IPS DF 6.9 (cell line): Measurements from ENCODE around the gene C9orf85.

Source experiments
- DNase-seq: peaks from one replicate; pipeline ENCODE4 v3.0.0-alpha.2; 2013; ENCODE audit warnings: low read depth, low spot score
- H3K27ac ChIP-seq: one replicate; pipeline ENCODE4 v1.5.1; 2013; ENCODE audit warnings: low read length, control low read depth
- H3K27me3 ChIP-seq: 2 replicates; pipeline ENCODE4 v1.6.1; 2013; ENCODE audit warnings: mild to moderate bottlenecking, low read length; ENCODE audit not compliant: control insufficient read depth, insufficient read depth
- H3K36me3 ChIP-seq: 2 replicates; pipeline ENCODE4 v1.6.1; 2013; ENCODE audit warnings: low read length; ENCODE audit not compliant: control insufficient read depth, insufficient read depth
- H3K4me1 ChIP-seq: 2 replicates; pipeline ENCODE4 v1.6.1; 2013; ENCODE audit warnings: low read length; ENCODE audit not compliant: control insufficient read depth, insufficient read depth
- H3K4me3 ChIP-seq: 2 replicates; pipeline ENCODE4 v1.5.1; 2013; ENCODE audit warnings: mild to moderate bottlenecking, low read length
- H3K9me3 ChIP-seq: 2 replicates; pipeline ENCODE4 v1.6.1; 2013; ENCODE audit warnings: low read length, inconsistent platforms; ENCODE audit not compliant: control insufficient read depth, insufficient read depth
- WGBS: extraction: QIAGEN DNeasy Blood & Tissue Kit; methylation state at CpG from one replicate; pipeline ENCODE4 v1.1.7; 2013; ENCODE audit warnings: mixed read lengths, missing lambda C conversion rate; ENCODE audit not compliant: insufficient read length, insufficient coverage; 5-methylcytosine and 5-hydroxymethylcytosine counted together

C9orf85 gene

GRCh38 chr9:71977003-71977402, 65.6 kb downstream of the C9orf85 start:
- no peaks in the 10 kb centered on the region for H3K36me3 ChIP-seq
- no peaks in the 10 kb centered on the region for H3K9me3 ChIP-seq
- H3K27ac ChIP-seq: no peak overlapping the region
- no peaks in the 10 kb centered on the region for H3K27me3 ChIP-seq
- WGBS: no CpG with 5 or more reads among the region's 3 CpGs
- DNase-seq: no peak
- no peak overlapping the region for H3K4me3 ChIP-seq
- no peaks in the 10 kb centered on the region for H3K4me1 ChIP-seq

- no CpG with 5 or more reads among the region's 5 CpGs for WGBS
- no peak overlapping the region for H3K27ac ChIP-seq
- no peak for DNase-seq
- H3K36me3 ChIP-seq: no peaks in the 10 kb centered on the region
- H3K9me3 ChIP-seq: no peaks in the 10 kb centered on the region
- H3K4me3 ChIP-seq: no peak overlapping the region
- 0 out of 2 replicates have a peak, but pooled peaks cover 2% of the 10 kb centered on the region for H3K4me1 ChIP-seq
- no peaks in the 10 kb centered on the region for H3K27me3 ChIP-seq
Measured at GRCh38 chr9:71980266-71981190, 69.1 kb downstream of the C9orf85 start.

- no peak overlapping the region for H3K27ac ChIP-seq
- no peaks in the 10 kb centered on the region for H3K27me3 ChIP-seq
- H3K9me3 ChIP-seq: no peaks in the 10 kb centered on the region
- no peaks in the 10 kb centered on the region for H3K36me3 ChIP-seq
- no peak for DNase-seq
- H3K4me1 ChIP-seq: 0 out of 2 replicates have a peak, but pooled peaks cover 2% of the 10 kb centered on the region
- WGBS: no CpG with 5 or more reads among the region's 2 CpGs
- H3K4me3 ChIP-seq: no peak overlapping the region
Measured at GRCh38 chr9:71981944-71982343, 70.5 kb downstream of the C9orf85 start.

- Histone ChIP-seq H3K36me3 (no peaks in the 10 kb centered on the region), H3K9me3 (no peaks in the 10 kb centered on the region), H3K4me3 (no peak overlapping the region), H3K27me3 (no peaks in the 10 kb centered on the region), H3K27ac (no peak overlapping the region), H3K4me1 (0 out of 2 replicates have a peak, but pooled peaks cover 2% of the 10 kb centered on the region)
- DNase-seq: no peak
- WGBS: no CpG with 5 or more reads among the region's 2 CpGs
Measured at GRCh38 chr9:71984403-71984802, 73.0 kb downstream of the C9orf85 start.

- Histone ChIP-seq H3K4me3 (no peak overlapping the region), H3K27ac (no peak overlapping the region), H3K9me3 (no peaks in the 10 kb centered on the region), H3K36me3 (no peaks in the 10 kb centered on the region), H3K4me1 (0 out of 2 replicates have a peak, but pooled peaks cover 2% of the 10 kb centered on the region), H3K27me3 (no peaks in the 10 kb centered on the region)
- no CpG with 5 or more reads among the region's 7 CpGs for WGBS
- DNase-seq: no peak
Measured at GRCh38 chr9:71984831-71985281, 73.4 kb downstream of the C9orf85 start.

- Histone ChIP-seq H3K9me3 (no peaks in the 10 kb centered on the region), H3K4me1 (0 out of 2 replicates have a peak, but pooled peaks cover 2% of the 10 kb centered on the region), H3K4me3 (no peak overlapping the region), H3K36me3 (no peaks in the 10 kb centered on the region), H3K27me3 (no peaks in the 10 kb centered on the region), H3K27ac (no peak overlapping the region)
- peak; percentile 64 for DNase-seq
- no CpG with 5 or more reads among the region's 10 CpGs for WGBS
Measured at GRCh38 chr9:71985297-71985911, 74.0 kb downstream of the C9orf85 start.

GRCh38 chr9:71986900-71987299, 75.5 kb downstream of the C9orf85 start:
- Histone ChIP-seq H3K4me1 (0 out of 2 replicates have a peak, but pooled peaks cover 2% of the 10 kb centered on the region), H3K9me3 (no peaks in the 10 kb centered on the region), H3K27ac (no peak overlapping the region), H3K4me3 (no peak overlapping the region), H3K36me3 (no peaks in the 10 kb centered on the region), H3K27me3 (no peaks in the 10 kb centered on the region)
- no CpG with 5 or more reads among the region's 3 CpGs for WGBS
- no peak for DNase-seq

- no peaks in the 10 kb centered on the region for H3K36me3 ChIP-seq
- no peak overlapping the region for H3K27ac ChIP-seq
- H3K4me3 ChIP-seq: no peak overlapping the region
- no peaks in the 10 kb centered on the region for H3K9me3 ChIP-seq
- 0 out of 2 replicates have a peak, but pooled peaks cover 2% of the 10 kb centered on the region for H3K4me1 ChIP-seq
- no peaks in the 10 kb centered on the region for H3K27me3 ChIP-seq
- no peak for DNase-seq
- WGBS: no CpG with 5 or more reads among the region's 11 CpGs
Measured at GRCh38 chr9:71987471-71988371, 76.3 kb downstream of the C9orf85 start.

- no CpG with 5 or more reads among the region's 1 CpG for WGBS
- no peak overlapping the region for H3K27ac ChIP-seq
- H3K9me3 ChIP-seq: no peaks in the 10 kb centered on the region
- H3K4me3 ChIP-seq: no peak overlapping the region
- no peak for DNase-seq
- no peaks in the 10 kb centered on the region for H3K27me3 ChIP-seq
- no peaks in the 10 kb centered on the region for H3K4me1 ChIP-seq
- H3K36me3 ChIP-seq: no peaks in the 10 kb centered on the region
Measured at GRCh38 chr9:71990466-71990865, 79.0 kb downstream of the C9orf85 start.

- H3K27ac ChIP-seq: no peak overlapping the region
- no peaks in the 10 kb centered on the region for H3K4me1 ChIP-seq
- no peaks in the 10 kb centered on the region for H3K27me3 ChIP-seq
- H3K9me3 ChIP-seq: peaks cover 3% of the 10 kb centered on the region; the same call in 1 of the 2 replicates
- no peak overlapping the region for H3K4me3 ChIP-seq
- no peak for DNase-seq
- H3K36me3 ChIP-seq: no peaks in the 10 kb centered on the region
Measured at GRCh38 chr9:72005451-72005850, 94.0 kb downstream of the C9orf85 start.
